ENCODE measurements around the gene GALNT10. TPM values are rescaled to one million over a fixed set of nuclear protein-coding genes. Genes with fewer than 3 reads are reported as not detected.

Gene GALNT10
- total and polyA plus RNA-seq, 9 of the 15 experiments (the other 6 are each of a cell fraction or from before 2014, with no cell fraction given): 4.6 to 37.1 (median 13.3) TPM

GRCh38 chr5:154373729-154374179 is 183.2 kb downstream of the GALNT10 start (continued):
- TF ChIP-seq HMGN3 (IDR thresholded peaks at IDR 0.05; ENCODE audit: borderline replicate concordance, extremely low read depth, insufficient read length, low read depth, low read length) (peak; percentile 23), ZNF318 (IDR thresholded peaks at IDR 0.05; ENCODE audit: borderline replicate concordance in 1 of 2, low read depth in 1 of 2) (no peak), ZNF146 (CRISPR knock-in tag; IDR thresholded peaks at IDR 0.05; ENCODE audit: unreplicated experiment) (no peak), EP300 (IDR thresholded peaks at IDR 0.05; ENCODE audit: low read length) (peak; percentile 89), RFX7 (CRISPR knock-in tag; IDR thresholded peaks at IDR 0.05) (no peak), RBM22 (IDR thresholded peaks at IDR 0.05; ENCODE audit: low read depth, low read length, poor library complexity, severe bottlenecking) (no peak), BRCA1 (IDR thresholded peaks at IDR 0.05) (no peak), BRCA1 (CRISPR knock-in tag; IDR thresholded peaks at IDR 0.05) (no peak), POLR2AphosphoS5 (IDR thresholded peaks at IDR 0.05; ENCODE audit: control insufficient read depth, insufficient read depth, low read depth, low read length) (peak; percentile 94), ZNF511 (CRISPR knock-in tag; IDR thresholded peaks at IDR 0.05) (no peak), ZNF507 (tag; conservative IDR thresholded peaks at IDR 0.05) (no peak), KAT7 (CRISPR knock-in tag; IDR thresholded peaks at IDR 0.05; ENCODE audit: borderline replicate concordance) (no peak), ZNF395 (CRISPR knock-in tag; IDR thresholded peaks at IDR 0.05) (peak; percentile 96), ZNF740 (CRISPR knock-in tag; IDR thresholded peaks at IDR 0.05) (no peak), ZNF740 (tag; IDR thresholded peaks at IDR 0.05) (no peak)

Data from K562 (cell line).